Measurements from ENCODE around the gene WWOX.

DNA sequence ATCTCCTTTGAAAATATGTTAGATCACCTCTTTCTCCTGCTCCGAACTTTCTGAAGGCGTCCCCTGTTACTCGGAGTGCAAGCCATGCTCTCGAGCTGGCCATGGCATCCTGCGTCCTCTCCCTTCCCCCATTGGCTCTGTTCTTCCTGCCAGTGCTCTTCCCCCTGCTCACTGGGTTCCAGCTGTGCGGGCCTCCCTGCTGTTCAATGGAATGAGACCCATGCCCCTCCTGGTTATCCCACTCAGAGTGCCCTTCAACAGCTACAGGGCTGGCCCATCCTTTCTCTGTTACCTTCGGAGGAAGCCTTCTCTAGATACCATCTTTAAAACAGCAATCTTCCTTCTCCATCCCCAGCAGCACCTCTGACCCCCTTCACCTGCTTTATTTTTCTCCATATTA, 996.8 kb downstream of the WWOX start:
- TF ChIP-seq, protein P1, sequence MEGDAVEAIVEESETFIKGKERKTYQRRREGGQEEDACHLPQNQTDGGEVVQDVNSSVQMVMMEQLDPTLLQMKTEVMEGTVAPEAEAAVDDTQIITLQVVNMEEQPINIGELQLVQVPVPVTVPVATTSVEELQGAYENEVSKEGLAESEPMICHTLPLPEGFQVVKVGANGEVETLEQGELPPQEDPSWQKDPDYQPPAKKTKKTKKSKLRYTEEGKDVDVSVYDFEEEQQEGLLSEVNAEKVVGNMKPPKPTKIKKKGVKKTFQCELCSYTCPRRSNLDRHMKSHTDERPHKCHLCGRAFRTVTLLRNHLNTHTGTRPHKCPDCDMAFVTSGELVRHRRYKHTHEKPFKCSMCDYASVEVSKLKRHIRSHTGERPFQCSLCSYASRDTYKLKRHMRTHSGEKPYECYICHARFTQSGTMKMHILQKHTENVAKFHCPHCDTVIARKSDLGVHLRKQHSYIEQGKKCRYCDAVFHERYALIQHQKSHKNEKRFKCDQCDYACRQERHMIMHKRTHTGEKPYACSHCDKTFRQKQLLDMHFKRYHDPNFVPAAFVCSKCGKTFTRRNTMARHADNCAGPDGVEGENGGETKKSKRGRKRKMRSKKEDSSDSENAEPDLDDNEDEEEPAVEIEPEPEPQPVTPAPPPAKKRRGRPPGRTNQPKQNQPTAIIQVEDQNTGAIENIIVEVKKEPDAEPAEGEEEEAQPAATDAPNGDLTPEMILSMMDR (IDR thresholded peaks at IDR 0.05), result no peak
- no peak for TF ChIP-seq POLR2A (IDR thresholded peaks at IDR 0.05)

Measured in right lobe of liver (tissue), 4 donors.